ENCODE data around the gene PRKD2. TPM values are rescaled to one million over a fixed set of nuclear protein-coding genes. Genes with fewer than 3 reads are reported as not detected.

PRKD2 gene
- total and polyA plus RNA-seq, 2 of the 8 experiments (the other 6 are each of a cell fraction or from before 2014, with no cell fraction given), result 24.4 to 63.8 TPM

DNA sequence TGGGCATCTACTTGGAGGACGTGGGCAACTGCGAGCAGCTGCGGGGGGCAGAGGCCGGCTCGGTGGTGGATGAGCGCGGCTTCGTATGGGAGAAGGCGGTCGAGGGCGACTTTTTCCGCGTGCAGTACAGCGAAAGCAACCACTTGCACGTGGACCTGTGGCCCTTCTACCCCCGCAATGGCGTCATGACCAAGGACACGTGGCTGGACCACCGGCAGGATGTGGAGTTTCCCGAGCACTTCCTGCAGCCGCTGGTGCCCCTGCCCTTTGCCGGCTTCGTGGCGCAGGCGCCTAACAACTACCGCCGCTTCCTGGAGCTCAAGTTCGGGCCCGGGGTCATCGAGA lies 39.6 kb upstream of the PRKD2 start (continued):
- TF ChIP-seq E2F6 (IDR thresholded peaks at IDR 0.05), result no peak
- no peak for TF ChIP-seq CTCF (IDR thresholded peaks at IDR 0.05; ENCODE audit: control extremely low read depth in 1 of 3, insufficient read depth in 1 of 3, low read depth in 1 of 3, low read length in 3 of 3)

All from H1 (cell line).